HS-27A (cell line): Measurements from ENCODE around the gene TPSD1.
"Not testable (repeated sequence)": the region's sequence is repeated elsewhere in the genome, so short reads cannot be mapped to it uniquely, and the experiment has no call there.

Experiments
- DNase-seq: peaks from one replicate; pipeline ENCODE4 v3.0.0-alpha.2; 2012; ENCODE audit warnings: low read depth, missing footprints

The TPSD1 gene

DNA sequence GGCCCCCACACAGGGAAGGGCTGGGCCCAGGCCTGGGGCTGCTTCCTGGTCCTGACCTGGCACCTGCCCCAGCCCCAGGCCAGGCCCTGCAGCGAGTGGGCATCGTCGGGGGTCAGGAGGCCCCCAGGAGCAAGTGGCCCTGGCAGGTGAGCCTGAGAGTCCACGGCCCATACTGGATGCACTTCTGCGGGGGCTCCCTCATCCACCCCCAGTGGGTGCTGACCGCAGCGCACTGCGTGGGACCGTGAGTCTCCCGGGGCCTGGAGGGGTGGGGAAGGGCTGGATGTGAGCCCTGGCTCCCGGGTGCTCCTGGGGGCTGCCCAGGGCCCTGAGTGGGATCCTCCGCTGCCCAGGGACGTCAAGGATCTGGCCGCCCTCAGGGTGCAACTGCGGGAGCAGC lies 14.8 kb upstream of the TPSD1 start:
- DNase-seq: not testable (repeated sequence)

DNA sequence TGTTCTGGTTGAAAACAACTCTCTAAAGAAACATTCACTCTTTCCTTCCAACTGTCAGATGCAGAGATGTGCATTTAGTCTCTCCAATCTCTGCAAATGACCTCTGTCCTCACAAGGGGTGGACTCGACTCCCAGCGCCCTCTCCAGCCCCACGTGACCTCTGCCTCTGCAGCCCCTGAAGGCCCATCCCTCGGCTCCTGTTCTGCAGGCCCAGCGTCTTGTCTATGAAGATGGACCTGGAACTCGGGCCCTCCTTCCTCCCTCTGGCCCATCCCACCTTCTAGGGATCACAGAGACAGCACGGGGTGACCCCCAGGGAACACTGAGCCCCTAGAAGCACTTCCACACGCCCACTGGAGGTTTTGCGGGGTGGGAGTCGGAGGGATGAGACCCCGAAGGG lies 12.5 kb upstream of the TPSD1 start:
- not testable (repeated sequence) for DNase-seq

DNA sequence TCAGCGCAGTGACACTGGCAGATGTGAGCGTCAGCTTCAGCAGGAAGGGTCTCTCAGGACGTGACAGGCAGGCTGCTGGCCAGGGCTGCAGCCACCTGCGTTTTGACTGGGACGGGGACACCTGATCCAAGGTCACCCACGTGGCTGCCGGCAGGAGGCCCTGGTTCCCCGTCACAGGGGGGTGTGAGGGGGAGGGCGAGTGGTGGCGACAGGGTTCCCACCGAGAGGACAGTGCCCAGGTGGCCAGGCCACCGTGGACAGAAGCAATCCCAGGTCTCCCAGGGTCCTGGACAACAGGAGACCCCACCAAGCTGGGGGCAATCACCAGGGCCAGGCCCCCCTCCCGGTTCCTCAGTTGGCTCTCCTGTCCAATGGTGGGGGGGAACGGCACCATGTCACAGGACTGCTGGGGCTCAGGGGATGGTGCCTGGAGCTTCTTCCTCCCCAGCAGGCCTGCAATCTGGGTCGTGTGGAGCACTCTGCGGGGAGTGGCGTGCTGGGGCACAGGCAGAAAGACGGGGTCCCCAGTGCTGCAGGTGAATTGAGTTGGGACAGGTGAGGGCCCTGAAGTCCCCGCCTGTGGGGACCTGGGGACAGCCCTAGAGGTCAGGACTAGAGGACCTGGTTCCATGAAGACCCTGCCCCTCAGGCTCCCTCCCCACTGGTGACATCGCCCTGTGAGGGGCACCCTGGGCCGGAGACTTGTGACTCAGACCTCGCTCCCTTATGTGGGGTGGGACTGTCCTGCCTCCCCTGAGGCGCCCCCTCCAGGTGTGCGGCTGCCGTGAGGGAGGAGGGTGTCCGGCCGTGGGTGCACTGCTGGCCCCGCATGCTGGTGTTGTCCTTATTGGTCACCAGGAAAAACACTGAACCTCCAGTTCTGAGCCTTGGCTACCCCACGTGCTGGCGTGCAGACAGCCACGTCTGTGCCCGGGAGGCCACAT lies 11.7 kb upstream of the TPSD1 start:
- not testable (repeated sequence) for DNase-seq

DNA sequence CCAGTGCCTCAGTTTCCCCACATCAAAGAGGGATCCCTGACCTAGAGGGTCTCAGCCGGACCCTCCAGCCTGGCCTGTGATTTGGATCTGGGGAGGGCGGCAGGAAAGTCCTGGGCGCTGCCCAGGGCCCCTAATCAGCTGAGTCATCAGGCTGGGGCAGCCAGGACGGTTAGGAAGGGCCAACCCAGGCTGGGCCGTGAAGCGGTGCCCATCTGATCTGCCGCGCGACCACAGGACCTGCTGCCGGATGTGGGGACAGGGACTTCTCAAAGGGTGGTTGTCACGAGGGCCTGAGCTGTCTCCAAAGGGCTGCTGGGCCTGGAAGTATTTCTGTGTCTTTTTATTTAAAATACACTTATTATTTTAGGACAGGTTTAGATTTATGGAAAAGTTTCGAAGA lies 11.0 kb upstream of the TPSD1 start:
- DNase-seq: no peak

DNA sequence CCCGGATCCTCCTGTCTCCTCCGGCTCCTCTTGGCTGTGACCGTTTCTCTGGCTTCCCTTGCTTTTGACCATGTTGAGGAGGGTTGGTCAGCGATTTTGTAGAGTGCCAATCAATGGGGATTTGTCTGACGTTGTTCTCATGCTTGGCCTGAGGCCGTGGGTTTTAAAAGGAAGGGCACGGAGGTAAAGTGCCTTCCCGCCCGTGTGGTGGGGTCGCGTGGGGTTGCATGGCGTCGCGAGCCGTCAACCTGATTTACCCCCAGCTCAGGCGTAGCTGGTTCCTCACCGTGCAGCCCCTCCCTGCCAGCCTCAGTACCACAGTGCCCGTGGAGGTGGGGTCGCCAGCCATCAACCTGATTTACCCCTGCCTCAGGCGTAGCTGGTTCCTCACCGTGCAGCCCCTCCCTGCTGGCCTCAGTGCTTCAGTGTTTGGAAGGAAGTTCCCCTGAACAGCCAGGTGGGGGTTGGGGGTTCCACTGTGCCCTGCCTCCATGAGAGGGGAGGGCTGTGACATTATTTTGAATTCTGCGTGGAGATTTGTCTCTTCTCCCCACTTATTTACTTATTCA lies 10.3 kb upstream of the TPSD1 start:
- DNase-seq: no peak

DNA sequence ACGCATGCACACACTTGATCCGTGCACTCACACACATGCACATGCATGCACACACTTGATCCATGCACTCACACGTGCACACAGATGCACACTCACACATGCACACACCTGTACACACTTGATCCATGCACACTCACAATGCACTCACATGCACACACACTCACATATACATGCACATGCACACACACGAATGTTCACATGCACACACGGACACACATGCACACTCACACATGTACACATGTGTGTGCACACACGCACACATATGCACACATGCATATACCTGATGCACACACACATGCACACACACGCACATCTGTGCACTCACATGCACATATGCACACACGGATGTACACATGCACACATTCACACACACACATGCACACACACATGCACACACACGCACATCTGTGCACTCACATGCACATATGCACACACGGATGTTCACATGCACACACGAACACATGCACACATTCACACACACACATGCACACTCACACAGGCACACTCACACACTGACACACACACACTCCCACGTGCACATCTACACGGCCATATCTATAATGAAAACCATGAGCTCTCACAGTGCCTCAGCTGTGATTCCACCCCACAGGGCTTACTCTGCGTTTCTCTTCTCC lies 7.8 kb upstream of the TPSD1 start:
- DNase-seq: not testable (repeated sequence)

DNA sequence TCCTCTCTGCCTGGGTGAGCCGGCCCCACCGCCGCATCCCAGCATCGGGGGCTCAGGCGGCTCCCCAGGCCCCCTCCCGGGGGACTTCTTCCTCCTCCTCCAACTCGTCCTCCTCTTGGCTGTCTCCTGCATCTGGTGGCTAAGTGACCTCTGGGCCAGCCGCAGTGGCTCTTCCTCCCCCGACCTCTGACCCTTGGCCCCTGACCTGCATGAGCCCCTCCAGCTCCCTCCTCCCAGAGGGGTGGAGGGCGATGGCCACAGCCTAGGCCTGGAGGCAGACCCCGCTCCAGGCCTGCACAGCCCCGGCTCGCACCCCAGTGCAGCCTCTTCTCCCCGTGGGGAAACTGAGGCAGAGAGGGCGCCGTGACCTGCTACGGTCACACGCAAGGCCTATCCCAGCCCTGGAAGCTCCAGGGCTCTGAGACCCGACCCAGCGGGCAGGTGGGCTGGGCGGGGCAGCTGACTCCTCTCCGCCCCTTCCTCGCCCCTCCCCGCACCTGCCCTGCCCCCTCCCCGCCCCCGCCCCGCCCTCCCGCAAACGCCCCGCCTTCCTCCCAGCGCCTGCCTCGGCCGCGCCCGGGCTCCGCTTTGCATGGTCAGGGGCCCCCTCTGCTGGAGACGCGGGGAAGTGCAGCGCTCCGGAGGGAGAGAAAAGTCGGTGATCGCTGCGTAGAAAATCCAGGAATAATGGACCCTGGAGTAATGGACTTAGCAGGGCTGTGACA lies 6.7 kb upstream of the TPSD1 start:
- not testable (repeated sequence) for DNase-seq

DNA sequence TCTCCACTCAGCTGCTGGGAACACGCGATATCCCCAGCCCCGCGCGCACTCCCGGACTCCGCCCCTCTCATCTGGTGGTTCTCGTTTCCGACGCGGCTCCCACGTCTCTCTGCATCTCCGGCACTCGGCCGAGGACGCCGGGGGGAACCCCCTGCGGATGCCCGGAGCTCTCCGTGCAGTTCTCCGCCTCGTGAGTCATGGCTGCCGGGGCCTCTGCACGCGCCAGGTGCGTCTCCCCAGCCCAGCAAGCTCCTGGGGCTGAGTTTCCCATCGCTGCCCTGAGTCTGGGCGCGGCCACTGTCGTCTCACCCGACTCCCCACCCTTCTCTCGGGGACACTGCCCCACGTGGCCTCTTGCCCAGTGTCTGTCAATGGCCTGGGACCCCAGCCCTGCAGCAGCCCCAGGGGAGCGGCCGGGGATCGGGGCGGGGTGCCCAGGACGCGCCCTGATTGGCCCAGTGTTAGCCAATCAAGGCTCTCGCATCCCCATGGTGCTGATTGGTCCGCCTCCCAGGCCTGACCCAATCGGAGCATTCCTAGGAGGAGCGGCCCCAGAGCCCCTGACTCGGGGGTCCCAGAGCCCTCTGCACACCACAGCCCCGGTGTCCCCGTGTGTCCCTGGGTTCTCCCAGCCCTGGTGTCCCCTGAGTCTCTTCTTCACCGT lies 2.0 kb upstream of the TPSD1 start:
- not testable (repeated sequence) for DNase-seq

DNA sequence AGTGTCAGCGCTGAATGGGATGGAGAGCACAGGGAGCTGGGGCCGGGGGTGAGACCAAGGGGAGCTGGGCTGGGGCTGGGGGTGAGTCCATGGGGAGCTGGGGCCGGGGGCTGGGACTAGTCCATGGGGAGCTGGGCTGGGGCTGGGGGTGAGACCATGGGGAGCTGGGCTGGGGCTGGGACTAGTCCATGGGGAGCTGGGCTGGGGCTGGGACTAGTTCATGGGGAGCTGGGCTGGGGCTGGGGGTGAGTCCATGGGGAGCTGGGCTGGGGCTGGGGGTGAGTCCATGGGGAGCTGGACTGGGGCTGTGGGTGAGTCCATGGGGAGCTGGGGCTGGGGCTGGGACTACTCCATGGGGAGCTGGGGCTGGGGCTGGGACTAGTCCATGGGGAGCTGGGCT lies 1.0 kb upstream of the TPSD1 start:
- DNase-seq: not testable (repeated sequence)

DNA sequence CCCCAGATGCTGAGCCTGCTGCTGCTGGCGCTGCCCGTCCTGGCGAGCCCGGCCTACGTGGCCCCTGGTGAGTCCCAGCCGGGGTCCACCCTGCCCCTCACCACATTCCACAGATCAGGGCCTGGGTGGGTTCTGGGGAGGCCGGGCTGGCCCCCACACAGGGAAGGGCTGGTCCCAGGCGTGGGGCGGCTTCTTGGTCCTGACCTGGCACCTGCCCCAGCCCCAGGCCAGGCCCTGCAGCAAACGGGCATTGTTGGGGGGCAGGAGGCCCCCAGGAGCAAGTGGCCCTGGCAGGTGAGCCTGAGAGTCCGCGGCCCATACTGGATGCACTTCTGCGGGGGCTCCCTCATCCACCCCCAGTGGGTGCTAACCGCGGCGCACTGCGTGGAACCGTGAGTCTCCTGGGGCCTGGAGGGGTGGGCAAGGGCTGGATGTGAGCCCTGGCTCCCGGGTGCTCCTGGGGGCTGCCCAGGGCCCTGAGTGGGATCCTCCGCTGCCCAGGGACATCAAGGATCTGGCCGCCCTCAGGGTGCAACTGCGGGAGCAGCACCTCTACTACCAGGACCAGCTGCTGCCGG lies 516 bp downstream of the TPSD1 start:
- DNase-seq: not testable (repeated sequence)

DNA sequence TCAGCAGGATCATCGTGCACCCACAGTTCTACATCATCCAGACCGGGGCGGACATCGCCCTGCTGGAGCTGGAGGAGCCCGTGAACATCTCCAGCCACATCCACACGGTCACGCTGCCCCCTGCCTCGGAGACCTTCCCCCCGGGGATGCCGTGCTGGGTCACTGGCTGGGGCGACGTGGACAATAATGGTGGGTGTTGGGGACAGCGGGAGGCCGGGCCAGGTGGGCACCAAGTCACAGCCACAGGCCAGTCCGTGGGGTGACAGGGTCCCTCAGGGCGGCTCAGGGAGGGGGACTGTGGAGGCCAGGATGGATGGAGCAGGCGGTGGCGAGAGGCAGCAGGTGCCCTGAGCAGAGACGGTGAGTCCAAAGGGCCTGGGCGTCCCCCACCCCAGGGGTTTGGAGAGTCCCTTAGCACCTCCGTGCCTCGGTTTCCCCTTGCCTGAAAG lies 1.0 kb downstream of the TPSD1 start:
- DNase-seq: no peak

DNA sequence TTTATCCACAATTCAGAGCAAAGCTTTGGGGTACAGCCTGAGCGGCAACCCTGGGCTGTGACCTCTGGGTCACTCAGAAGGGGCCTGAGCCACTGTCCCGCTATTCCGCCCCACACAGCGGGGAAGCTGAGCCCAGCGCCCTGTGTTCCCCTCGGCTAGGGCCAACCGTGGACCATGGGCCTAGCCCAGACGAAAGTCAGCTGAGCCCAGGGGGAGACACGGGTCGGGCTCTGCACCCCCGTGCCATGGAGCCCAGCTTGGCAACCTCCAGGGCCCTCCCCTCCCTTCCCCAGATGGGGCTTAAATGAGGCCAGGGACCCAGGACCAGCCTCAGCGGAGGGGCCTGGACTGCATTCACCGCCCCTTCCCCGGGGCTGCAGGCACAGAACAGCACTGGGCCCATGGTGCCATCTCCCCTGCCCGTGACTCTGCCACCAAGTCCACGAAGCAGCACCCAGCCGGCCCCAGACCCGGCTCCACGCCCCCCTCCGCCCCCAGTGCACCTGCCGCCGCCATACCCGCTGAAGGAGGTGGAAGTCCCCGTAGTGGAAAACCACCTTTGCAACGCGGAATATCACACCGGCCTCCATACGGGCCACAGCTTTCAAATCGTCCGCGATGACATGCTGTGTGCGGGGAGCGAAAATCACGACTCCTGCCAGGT lies 1.8 kb downstream of the TPSD1 start:
- no peak for DNase-seq

DNA sequence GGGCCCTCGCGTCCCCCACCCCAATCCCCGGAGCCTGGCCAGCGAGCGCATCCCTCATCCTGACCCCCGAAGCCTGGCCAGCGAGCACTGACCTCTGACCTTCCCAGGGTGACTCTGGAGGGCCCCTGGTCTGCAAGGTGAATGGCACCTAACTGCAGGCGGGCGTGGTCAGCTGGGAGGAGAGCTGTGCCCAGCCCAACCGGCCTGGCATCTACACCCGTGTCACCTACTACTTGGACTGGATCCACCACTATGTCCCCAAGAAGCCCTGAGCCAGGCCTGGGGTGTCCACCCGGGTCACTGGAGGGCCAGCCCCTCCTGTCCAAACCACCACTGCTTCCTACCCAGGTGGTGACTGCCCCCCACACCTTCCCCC lies 2.3 kb downstream of the TPSD1 start:
- DNase-seq: no peak

DNA sequence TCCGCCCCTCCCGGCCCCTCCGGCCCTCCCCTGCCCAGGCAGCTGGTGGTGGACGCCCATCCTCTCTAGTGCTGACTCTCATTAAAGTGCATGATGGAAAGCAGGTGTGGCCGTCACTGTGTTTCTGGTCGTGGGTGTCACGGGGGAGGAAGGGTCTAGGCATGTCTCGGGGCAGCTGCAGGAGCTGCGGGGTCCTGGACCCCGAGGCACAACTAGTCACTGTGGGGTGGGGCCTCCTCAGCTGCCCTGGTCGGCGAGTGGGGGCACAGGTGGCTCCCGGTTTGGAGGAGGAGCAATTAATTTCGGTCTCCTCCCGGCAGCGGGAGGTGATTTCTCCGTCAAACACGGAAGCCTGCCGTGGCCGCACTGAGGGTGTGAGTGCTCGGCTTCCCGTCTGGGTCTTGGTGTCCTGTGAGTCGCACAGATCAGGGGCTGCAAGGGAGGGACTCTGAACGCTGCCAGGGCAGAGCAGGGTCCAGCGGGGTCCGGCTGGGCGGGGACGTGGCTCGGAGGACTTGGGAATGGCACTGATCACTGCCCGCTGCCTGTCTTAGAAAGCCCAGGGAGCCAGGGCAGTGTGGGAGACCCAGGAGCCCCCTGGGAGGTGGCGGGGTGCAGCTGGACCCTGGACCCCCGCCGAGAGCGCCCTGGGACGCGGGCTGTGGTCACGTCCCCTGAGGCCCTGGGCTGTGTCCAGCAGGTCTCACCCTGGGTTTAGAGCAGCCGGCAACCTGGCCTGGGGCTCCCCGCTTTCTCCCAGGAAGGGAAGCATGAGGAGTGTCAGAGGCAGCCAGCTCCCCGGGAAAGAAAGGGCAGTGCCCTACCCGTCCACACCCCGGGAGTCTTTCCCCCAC lies 3.3 kb downstream of the TPSD1 start:
- DNase-seq: no peak

DNA sequence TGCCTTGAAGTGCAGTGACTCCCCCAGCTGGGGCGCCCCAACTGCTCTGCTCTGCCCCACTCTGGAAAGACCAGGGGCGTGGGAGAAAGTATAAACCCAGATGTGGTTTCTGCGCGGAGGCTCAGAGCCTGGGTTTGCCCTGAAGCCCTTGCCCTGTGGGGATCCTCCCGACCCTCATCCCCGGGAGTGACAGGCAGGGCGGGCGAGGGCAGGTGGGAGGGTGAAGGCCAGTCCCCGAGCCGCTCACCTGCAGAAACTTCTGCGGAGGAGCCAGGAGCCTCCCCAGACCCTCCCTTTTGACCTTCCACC lies 3.8 kb downstream of the TPSD1 start:
- no peak for DNase-seq

DNA sequence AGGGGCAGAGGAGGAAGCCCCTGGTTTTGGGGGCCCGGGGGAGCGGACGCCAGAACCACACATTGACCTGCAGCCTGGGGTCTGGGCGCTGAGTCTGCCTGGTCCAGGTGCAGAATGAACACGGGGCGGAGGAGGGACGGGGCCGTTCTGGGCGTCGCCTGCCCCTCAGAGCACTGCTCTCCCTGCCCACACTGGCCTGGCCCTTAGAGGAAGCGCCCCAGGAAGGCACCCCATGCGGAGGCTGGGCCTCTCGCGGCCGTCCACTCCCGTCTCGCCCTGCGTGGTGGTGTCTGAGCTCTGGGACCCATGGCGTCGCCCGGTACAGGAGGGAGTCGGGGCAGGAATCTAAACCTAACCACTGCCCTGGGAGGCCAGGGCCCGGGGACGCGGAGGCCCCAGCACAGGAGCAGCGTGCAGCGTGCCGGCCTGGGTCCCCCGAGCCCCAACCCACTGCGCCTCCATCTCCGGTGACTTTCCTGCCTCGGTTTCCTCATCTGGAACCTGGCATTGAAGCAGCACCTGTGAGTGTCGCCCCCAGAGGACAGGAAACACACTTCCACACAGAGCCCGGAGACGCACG lies 4.3 kb downstream of the TPSD1 start:
- DNase-seq: no peak

DNA sequence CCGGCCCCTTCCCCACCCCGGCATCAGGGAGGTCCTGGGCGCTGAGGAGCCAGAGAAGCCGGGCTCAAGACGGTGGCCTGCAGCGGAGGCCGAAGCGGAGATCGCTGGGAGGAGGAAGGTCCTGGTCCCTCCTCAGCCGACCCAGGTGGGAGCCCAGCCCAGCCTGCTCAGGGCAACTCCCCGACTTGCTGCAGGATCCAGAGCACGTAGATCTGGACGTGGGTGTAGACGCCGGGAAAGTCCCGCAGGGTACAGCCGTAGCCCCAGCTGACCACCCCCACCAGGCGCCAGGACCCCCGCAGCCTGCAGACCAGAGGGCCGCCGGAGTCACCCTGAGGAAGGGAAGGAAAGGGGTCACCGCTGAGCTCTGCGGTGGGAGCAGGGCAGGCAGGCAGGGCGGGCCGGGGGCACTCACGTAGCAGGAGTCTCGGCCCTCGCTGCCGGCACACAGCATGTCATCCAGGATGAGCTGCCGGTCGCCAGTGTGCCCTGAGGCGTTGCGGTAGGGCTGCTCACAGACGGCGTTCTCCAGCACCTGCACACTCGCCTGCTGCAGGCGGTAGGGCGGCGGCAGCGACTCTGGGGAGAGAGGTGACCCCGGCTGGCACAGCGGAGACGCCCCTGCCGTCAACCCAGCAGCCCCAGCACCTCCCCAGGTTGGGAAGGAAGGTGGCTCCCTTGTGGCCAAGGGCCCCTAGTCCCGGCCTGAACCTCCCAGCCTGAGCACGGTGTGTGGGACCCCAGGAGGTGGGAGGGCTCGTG lies 5.4 kb downstream of the TPSD1 start:
- no peak for DNase-seq

DNA sequence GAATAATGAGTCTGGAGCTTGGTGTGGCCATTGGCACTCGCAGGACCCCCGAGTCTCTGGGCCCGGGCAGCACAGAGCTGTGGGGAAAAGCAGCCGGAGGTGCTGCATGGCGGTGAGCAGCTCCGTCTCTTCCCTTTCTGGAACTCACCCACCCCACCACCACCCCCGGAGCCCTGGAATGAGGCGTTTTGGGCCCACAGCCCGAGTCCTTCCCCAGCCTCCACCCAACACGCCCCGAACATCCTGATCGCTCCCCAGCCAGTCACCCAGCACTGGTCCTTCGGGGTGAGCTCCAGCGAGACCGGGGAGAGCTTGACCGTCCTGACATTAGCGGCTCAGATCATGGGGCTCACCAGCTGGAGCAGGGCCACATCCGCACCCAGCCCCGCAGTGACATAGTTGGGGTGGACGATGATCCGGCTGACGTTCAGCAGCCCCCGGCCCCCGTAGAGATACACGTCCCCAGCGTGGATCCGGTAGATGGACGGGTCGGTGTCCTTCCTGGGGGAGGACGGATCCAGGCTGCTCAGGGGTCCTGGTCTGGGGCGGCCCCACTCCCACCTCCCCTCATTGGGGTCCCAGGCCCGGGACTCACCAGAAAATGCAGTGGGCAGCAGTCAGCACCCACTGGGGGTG lies 6.5 kb downstream of the TPSD1 start:
- no peak for DNase-seq

DNA sequence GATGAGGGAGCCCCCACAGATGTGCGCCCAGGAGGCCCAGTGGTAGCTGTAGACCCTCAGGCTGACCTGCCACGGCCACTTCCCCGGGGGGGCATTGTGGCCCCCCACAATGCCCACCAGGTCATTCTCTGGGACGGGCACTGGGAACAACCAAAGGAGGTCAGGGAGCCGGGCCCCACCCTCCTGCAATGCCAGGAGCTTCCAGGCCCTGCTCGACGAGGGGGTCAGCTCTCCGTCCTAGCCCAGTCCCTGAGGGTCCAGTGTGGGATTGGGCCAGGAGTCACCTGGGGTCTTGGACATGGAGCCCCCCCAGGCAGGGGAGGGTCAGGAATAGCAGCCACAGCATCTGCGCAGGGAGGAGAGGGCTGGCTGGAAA lies 7.0 kb downstream of the TPSD1 start:
- DNase-seq: no peak
